GM23338 (cell line): ENCODE results near the gene FRMD4A.

ENCODE experiments used
- CREB1 ChIP-seq: fragments of 250-450 bp; sonication (Bioruptor Pico); IDR thresholded peaks from 2 replicates; pipeline ENCODE4 v1.5.0; 2020; ENCODE audit warnings: low read depth, mild to moderate bottlenecking, moderate library complexity
- CTCF ChIP-seq, 2 experiments: fragments of 200-600 bp in 1 of 2; sonication (generic) in 1 of 2; conservative IDR thresholded peaks; 2 replicates each; pipeline versions ENCODE4 v1.5.1 to v1.6.1; 2016 to 2017; ENCODE audit warnings: antibody characterized with exemption in 2 of 2, low read depth in 2 of 2, mild to moderate bottlenecking in 2 of 2, moderate library complexity in 1 of 2
- EZH2 ChIP-seq: fragments of 200-600 bp; sonication (generic); IDR thresholded peaks from one replicate; pipeline ENCODE4 v1.8.0; 2017; ENCODE audit warnings: antibody characterized with exemption, mild to moderate bottlenecking, low read depth; ENCODE audit not compliant: unreplicated experiment
- EZH2phosphoT487 ChIP-seq: fragments of 200-600 bp; sonication (generic); IDR thresholded peaks from one replicate; pipeline ENCODE4 v1.8.1; 2018; ENCODE audit warnings: antibody characterized with exemption; ENCODE audit not compliant: unreplicated experiment
- JUNB ChIP-seq: IDR thresholded peaks from one replicate; pipeline ENCODE4 v1.6.1; 2016; ENCODE audit warnings: antibody characterized with exemption; ENCODE audit not compliant: unreplicated experiment
- POLR2AphosphoS5 ChIP-seq: IDR thresholded peaks from 2 replicates; pipeline ENCODE4 v1.6.1; 2016; ENCODE audit warnings: antibody characterized with exemption, low read depth
- STAT1 ChIP-seq: IDR thresholded peaks from one replicate; pipeline ENCODE4 v1.6.1; 2016; ENCODE audit warnings: antibody characterized with exemption; ENCODE audit not compliant: unreplicated experiment
- ZNF114 ChIP-seq: fragments of 250-450 bp; sonication (Bioruptor Pico); IDR thresholded peaks from 2 replicates; pipeline ENCODE4 v1.5.0; 2020; ENCODE audit warnings: mild to moderate bottlenecking, moderate library complexity
- ZNF331 ChIP-seq: fragments of 250-450 bp; sonication (Bioruptor Pico); IDR thresholded peaks from 2 replicates; pipeline ENCODE4 v1.5.0; 2020; ENCODE audit warnings: low read depth, mild to moderate bottlenecking, moderate library complexity
- TF ChIP-seq, protein P1 (sequence below): IDR thresholded peaks from one replicate; pipeline ENCODE4 v1.6.1; 2018; ENCODE audit warnings: antibody characterized with exemption; ENCODE audit not compliant: unreplicated experiment

- TF ChIP-seq CTCF (conservative IDR thresholded peaks at IDR 0.05; ENCODE audit: low read depth in 2 of 2) (no peak), EZH2phosphoT487 (no peak), POLR2AphosphoS5 (no peak), EZH2 (no peak), STAT1 (no peak), JUNB (no peak), ZNF331 (CRISPR knock-in tag) (no peak), CREB1 (CRISPR knock-in tag) (no peak), ZNF114 (CRISPR knock-in tag) (no peak)
- TF ChIP-seq, protein P1, sequence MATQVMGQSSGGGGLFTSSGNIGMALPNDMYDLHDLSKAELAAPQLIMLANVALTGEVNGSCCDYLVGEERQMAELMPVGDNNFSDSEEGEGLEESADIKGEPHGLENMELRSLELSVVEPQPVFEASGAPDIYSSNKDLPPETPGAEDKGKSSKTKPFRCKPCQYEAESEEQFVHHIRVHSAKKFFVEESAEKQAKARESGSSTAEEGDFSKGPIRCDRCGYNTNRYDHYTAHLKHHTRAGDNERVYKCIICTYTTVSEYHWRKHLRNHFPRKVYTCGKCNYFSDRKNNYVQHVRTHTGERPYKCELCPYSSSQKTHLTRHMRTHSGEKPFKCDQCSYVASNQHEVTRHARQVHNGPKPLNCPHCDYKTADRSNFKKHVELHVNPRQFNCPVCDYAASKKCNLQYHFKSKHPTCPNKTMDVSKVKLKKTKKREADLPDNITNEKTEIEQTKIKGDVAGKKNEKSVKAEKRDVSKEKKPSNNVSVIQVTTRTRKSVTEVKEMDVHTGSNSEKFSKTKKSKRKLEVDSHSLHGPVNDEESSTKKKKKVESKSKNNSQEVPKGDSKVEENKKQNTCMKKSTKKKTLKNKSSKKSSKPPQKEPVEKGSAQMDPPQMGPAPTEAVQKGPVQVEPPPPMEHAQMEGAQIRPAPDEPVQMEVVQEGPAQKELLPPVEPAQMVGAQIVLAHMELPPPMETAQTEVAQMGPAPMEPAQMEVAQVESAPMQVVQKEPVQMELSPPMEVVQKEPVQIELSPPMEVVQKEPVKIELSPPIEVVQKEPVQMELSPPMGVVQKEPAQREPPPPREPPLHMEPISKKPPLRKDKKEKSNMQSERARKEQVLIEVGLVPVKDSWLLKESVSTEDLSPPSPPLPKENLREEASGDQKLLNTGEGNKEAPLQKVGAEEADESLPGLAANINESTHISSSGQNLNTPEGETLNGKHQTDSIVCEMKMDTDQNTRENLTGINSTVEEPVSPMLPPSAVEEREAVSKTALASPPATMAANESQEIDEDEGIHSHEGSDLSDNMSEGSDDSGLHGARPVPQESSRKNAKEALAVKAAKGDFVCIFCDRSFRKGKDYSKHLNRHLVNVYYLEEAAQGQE, result no peak
These were observed 425.4 kb downstream of the FRMD4A start for GRCh38 chr10:13905281-13905680.
